Mammary epithelial cell (primary cell): ENCODE results near the gene IL24.

Experiments used
- CTCF ChIP-seq, 2 donors: IDR thresholded peaks in 1 of 2; conservative IDR thresholded peaks in 1 of 2; 2 replicates each; pipeline ENCODE4 v1.5.1; 2011 to 2012; ENCODE audit warnings: inconsistent platforms in 2 of 2, low read length in 2 of 2, mild to moderate bottlenecking in 2 of 2, control low read depth in 1 of 2, low read depth in 1 of 2; ENCODE audit not compliant: insufficient read depth in 1 of 2; ENCODE audit errors: extremely low read depth in 1 of 2
- EZH2 ChIP-seq: IDR thresholded peaks from 2 replicates; pipeline ENCODE4 v1.6.1; 2012; ENCODE audit warnings: low read length, inconsistent platforms, borderline replicate concordance

GRCh38 chr1:206907304-206907991, 10.2 kb downstream of the IL24 start:
- TF ChIP-seq CTCF (conservative IDR thresholded peaks at IDR 0.05 in 1 of 2, IDR thresholded peaks at IDR 0.05 in 1 of 2; ENCODE audit: extremely low read depth in 1 of 2, insufficient read depth in 1 of 2, low read depth in 1 of 2, low read length in 2 of 2): no peak
- TF ChIP-seq EZH2: no peak
